DOHH2 (cell line): Measurements from ENCODE around the gene SS18L1.

Experiments
- H3F3A ChIP-seq: fragments of 200-600 bp; sonication (generic), shearing (Covaris generic); 2 replicates; pipeline ENCODE4 v1.6.0; 2016; ENCODE audit warnings: antibody characterized with exemption, mild to moderate bottlenecking; ENCODE audit not compliant: control insufficient read depth, insufficient read depth
- H3K27ac ChIP-seq: fragments of 200-600 bp; sonication (generic); 2 replicates; pipeline ENCODE4 v1.5.1; 2014; ENCODE audit warnings: low read depth, mild to moderate bottlenecking, low read length, moderate library complexity
- H3K27me3 ChIP-seq: fragments of 200-600 bp; sonication (generic); 2 replicates; pipeline ENCODE4 v1.6.1; 2014; ENCODE audit warnings: mild to moderate bottlenecking, low read length, mixed read lengths; ENCODE audit not compliant: control insufficient read depth
- H3K36me3 ChIP-seq: fragments of 200-600 bp; sonication (generic); 2 replicates; pipeline ENCODE4 v1.6.1; 2014; ENCODE audit warnings: mild to moderate bottlenecking, low read length, moderate library complexity, mixed read lengths; ENCODE audit not compliant: control insufficient read depth
- H3K4me1 ChIP-seq: fragments of 200-600 bp; sonication (generic); 2 replicates; pipeline ENCODE4 v1.6.1; 2014; ENCODE audit warnings: mild to moderate bottlenecking, low read length, mixed read lengths; ENCODE audit not compliant: control insufficient read depth
- H3K4me2 ChIP-seq: fragments of 200-600 bp; sonication (generic); 2 replicates; pipeline ENCODE4 v1.6.0; 2014; ENCODE audit warnings: mild to moderate bottlenecking, low read length, moderate library complexity
- H3K4me3 ChIP-seq: fragments of 200-600 bp; sonication (generic); 2 replicates; pipeline ENCODE4 v1.5.1; 2014; ENCODE audit warnings: mild to moderate bottlenecking, low read length, mixed read lengths
- H3K79me2 ChIP-seq: fragments of 200-600 bp; sonication (generic); 2 replicates; pipeline ENCODE4 v1.6.1; 2014; ENCODE audit warnings: mild to moderate bottlenecking, low read length, mixed read lengths; ENCODE audit not compliant: control insufficient read depth
- H3K9me2 ChIP-seq: fragments of 200-600 bp; sonication (generic); replicated peaks from 2 replicates; pipeline ENCODE4 v1.6.1; 2014; ENCODE audit warnings: mild to moderate bottlenecking, low read length, mixed read lengths; ENCODE audit not compliant: control insufficient read depth
- H3K9me3 ChIP-seq: fragments of 200-600 bp; sonication (generic); 2 replicates; pipeline ENCODE4 v1.6.1; 2014; ENCODE audit warnings: antibody characterized with exemption, low read length, mixed read lengths; ENCODE audit not compliant: control insufficient read depth, insufficient read depth
- H4K20me1 ChIP-seq: fragments of 200-600 bp; sonication (generic); 2 replicates; pipeline ENCODE4 v1.6.0; 2014; ENCODE audit warnings: low read depth, mild to moderate bottlenecking, antibody characterized with exemption, low read length, moderate library complexity; ENCODE audit not compliant: control insufficient read depth, insufficient read depth
- EZH2phosphoT487 ChIP-seq: fragments of 200-600 bp; sonication (generic); IDR thresholded peaks from 2 replicates; pipeline ENCODE4 v1.6.1; 2017; ENCODE audit warnings: borderline replicate concordance, mild to moderate bottlenecking, antibody characterized with exemption, low read length, moderate library complexity, mixed read lengths
- TF ChIP-seq, protein P1 (sequence below): fragments of 200-600 bp; sonication (generic); IDR thresholded peaks from one replicate; pipeline ENCODE4 v1.5.1; 2014; ENCODE audit warnings: antibody characterized with exemption, mild to moderate bottlenecking, low read depth, low read length; ENCODE audit not compliant: poor library complexity, severe bottlenecking

Gene SS18L1

DNA sequence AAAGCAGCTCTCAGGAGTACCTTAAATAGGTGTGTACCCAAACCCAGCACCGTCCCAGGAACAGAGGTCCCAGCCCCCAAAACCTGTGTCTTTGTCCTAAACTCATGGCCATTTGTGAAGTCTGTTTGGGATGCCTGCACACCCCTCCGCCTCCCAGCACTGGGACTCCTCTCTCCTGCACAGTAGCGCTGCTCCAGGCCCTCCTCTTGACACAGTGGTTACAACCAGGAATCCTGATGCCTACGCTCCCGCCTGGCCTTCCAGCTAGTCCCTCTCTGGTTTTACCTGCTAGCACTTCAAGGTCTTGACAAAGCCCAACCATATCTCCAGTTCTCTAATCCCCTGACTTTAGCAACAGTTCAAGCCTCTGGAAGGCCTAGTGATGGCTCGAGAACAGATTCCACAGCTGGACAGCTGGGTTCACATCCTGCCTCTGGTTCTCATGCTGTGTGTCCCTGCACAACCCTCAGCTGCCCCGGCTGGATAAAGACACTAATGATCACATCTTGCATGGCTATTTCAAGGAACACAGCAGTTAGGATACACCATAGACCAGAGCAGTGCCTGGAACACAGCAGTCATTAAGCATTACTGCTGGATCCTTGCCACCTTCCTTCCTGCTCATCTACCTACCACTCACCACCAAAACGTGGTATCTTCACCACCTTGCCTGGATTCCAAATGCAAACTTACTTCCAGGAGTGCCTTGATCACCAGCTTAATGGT is 5.9 kb upstream of the SS18L1 start:
- TF ChIP-seq, protein P1, sequence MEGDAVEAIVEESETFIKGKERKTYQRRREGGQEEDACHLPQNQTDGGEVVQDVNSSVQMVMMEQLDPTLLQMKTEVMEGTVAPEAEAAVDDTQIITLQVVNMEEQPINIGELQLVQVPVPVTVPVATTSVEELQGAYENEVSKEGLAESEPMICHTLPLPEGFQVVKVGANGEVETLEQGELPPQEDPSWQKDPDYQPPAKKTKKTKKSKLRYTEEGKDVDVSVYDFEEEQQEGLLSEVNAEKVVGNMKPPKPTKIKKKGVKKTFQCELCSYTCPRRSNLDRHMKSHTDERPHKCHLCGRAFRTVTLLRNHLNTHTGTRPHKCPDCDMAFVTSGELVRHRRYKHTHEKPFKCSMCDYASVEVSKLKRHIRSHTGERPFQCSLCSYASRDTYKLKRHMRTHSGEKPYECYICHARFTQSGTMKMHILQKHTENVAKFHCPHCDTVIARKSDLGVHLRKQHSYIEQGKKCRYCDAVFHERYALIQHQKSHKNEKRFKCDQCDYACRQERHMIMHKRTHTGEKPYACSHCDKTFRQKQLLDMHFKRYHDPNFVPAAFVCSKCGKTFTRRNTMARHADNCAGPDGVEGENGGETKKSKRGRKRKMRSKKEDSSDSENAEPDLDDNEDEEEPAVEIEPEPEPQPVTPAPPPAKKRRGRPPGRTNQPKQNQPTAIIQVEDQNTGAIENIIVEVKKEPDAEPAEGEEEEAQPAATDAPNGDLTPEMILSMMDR: no peak
- TF ChIP-seq EZH2phosphoT487: no peak
- peaks cover 20% of the 10 kb centered on the region for H3K4me1 ChIP-seq
- H3K27ac ChIP-seq: no peak overlapping the region
- H3K4me3 ChIP-seq: no peak overlapping the region
- H3K36me3 ChIP-seq: peaks cover 98% of the 10 kb centered on the region
- H3F3A ChIP-seq: peaks cover 30% of the 10 kb centered on the region
- H3K9me2 ChIP-seq: no peaks in the 10 kb centered on the region
- peaks cover 30% of the 10 kb centered on the region for H4K20me1 ChIP-seq
- no peaks in the 10 kb centered on the region for H3K27me3 ChIP-seq
- H3K9me3 ChIP-seq: no peaks in the 10 kb centered on the region
- no peak overlapping the region for H3K4me2 ChIP-seq
- peaks cover 63% of the 10 kb centered on the region for H3K79me2 ChIP-seq

DNA sequence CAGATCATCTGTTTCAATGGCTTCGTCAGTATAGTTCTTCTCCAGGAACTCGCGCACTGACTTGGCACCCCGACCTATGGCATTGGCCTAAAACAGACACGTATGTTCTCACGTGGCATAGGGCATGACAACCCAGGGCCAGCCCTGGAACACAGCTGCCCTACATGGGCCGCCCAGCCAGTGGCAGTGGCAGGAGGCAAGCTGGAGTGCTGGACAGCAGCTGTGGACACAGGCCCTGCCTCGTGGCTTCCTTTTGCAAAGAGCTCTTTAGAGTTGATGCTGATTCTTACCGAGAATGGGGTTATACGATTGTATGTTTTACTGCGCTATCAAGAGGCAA is 5.4 kb upstream of the SS18L1 start:
- no peak overlapping the region for H3K27ac ChIP-seq
- no peaks in the 10 kb centered on the region for H3K9me3 ChIP-seq
- H3K36me3 ChIP-seq: peaks cover 92% of the 10 kb centered on the region
- TF ChIP-seq EZH2phosphoT487: no peak
- TF ChIP-seq, protein P1: no peak
- peaks cover 30% of the 10 kb centered on the region for H3F3A ChIP-seq
- no peak overlapping the region for H3K4me3 ChIP-seq
- H4K20me1 ChIP-seq: peaks cover 30% of the 10 kb centered on the region
- no peak overlapping the region for H3K4me2 ChIP-seq
- peaks cover 20% of the 10 kb centered on the region for H3K4me1 ChIP-seq
- peaks cover 68% of the 10 kb centered on the region for H3K79me2 ChIP-seq
- H3K27me3 ChIP-seq: no peaks in the 10 kb centered on the region
- no peaks in the 10 kb centered on the region for H3K9me2 ChIP-seq

DNA sequence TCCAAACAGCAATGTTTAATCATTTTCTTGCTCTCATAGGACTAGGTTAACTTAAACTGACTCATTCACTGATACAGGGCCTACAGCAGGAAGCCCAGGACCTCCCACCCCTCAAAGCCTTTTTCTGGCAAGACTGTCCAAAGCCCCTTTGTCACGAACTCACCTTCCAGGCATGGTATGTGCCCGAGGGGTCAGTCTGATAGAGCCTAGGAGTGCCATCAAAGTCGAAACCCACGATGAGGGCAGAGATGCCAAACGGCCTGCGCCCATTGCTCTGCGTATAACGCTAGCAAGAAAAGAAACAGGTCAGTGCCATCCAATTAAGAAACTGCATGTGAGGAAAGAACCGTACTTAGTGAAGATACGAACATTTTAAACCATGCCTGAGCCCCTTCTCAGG is 4.7 kb upstream of the SS18L1 start:
- TF ChIP-seq, protein P1: no peak
- no peak for TF ChIP-seq EZH2phosphoT487
- H3K4me3 ChIP-seq: no peak overlapping the region
- peaks cover 20% of the 10 kb centered on the region for H3K4me1 ChIP-seq
- no peaks in the 10 kb centered on the region for H3K27me3 ChIP-seq
- H3K9me2 ChIP-seq: no peaks in the 10 kb centered on the region
- no peaks in the 10 kb centered on the region for H3K9me3 ChIP-seq
- no peak overlapping the region for H3K27ac ChIP-seq
- no peak overlapping the region for H3K4me2 ChIP-seq
- peaks cover 68% of the 10 kb centered on the region for H3K79me2 ChIP-seq
- H3F3A ChIP-seq: peaks cover 30% of the 10 kb centered on the region
- peaks cover 85% of the 10 kb centered on the region for H3K36me3 ChIP-seq
- peaks cover 30% of the 10 kb centered on the region for H4K20me1 ChIP-seq
